ENCODE results near the gene KIF13A. TPM values are rescaled to one million over a fixed set of nuclear protein-coding genes. Genes with fewer than 3 reads are reported as not detected.
A peak's percentile ranks its signal among the peaks of the same experiment; 100 is the strongest.
"Not testable (repeated sequence)": the region's sequence is repeated elsewhere in the genome, so short reads cannot be mapped to it uniquely, and the experiment has no call there.

KIF13A gene
- total RNA-seq, 1 donor from 2014 or later = 51.9 TPM

GRCh38 chr6:17816921-17817611 is 170.4 kb downstream of the KIF13A start:
- no peak overlapping the region for H3K4me3 Mint-ChIP-seq (ENCODE audit: unreplicated experiment)
- H3K36me3 Mint-ChIP-seq (ENCODE audit: low read depth) = peaks cover 25% of the 10 kb centered on the region
- no peaks in the 10 kb centered on the region for H3K9me3 Mint-ChIP-seq (ENCODE audit: low read depth)
- peaks cover 12% of the 10 kb centered on the region for H3K4me1 Mint-ChIP-seq (ENCODE audit: low read depth)
- TF ChIP-seq CTCF (IDR thresholded peaks at IDR 0.05) = peak; percentile 57
- DNase-seq (ENCODE audit: low spot score) = no peak
- H3K27ac Mint-ChIP-seq (ENCODE audit: unreplicated experiment) = peak overlapping the region; percentile 87
- no peaks in the 10 kb centered on the region for H3K27me3 Mint-ChIP-seq (ENCODE audit: low read depth)

- Mint-ChIP-seq H3K4me1 (ENCODE audit: low read depth) (peaks cover 12% of the 10 kb centered on the region), H3K4me3 (ENCODE audit: unreplicated experiment) (no peak overlapping the region)
These were observed 173.9 kb downstream of the KIF13A start for GRCh38 chr6:17813542-17813941.

GRCh38 chr6:17812311-17812710 is 175.1 kb downstream of the KIF13A start:
- Mint-ChIP-seq H3K9me3 (ENCODE audit: low read depth) (peaks cover 2% of the 10 kb centered on the region), H3K36me3 (ENCODE audit: low read depth) (peaks cover 25% of the 10 kb centered on the region), H3K27ac (ENCODE audit: unreplicated experiment) (no peak overlapping the region), H3K4me3 (ENCODE audit: unreplicated experiment) (no peak overlapping the region), H3K27me3 (ENCODE audit: low read depth) (no peaks in the 10 kb centered on the region), H3K4me1 (ENCODE audit: low read depth) (peaks cover 5% of the 10 kb centered on the region)
- no peak for TF ChIP-seq CTCF (IDR thresholded peaks at IDR 0.05)
- no peak for DNase-seq (ENCODE audit: low spot score)

More at GRCh38 chr6:17813542-17813941, 173.9 kb downstream of the KIF13A start:
- peaks cover 19% of the 10 kb centered on the region for H3K36me3 Mint-ChIP-seq (ENCODE audit: low read depth)
- DNase-seq (ENCODE audit: low spot score) = no peak
- no peak for TF ChIP-seq CTCF (IDR thresholded peaks at IDR 0.05)
- H3K27ac Mint-ChIP-seq (ENCODE audit: unreplicated experiment) = no peak overlapping the region
- no peaks in the 10 kb centered on the region for H3K27me3 Mint-ChIP-seq (ENCODE audit: low read depth)
- no peaks in the 10 kb centered on the region for H3K9me3 Mint-ChIP-seq (ENCODE audit: low read depth)

GRCh38 chr6:17808609-17809008 is 178.8 kb downstream of the KIF13A start:
- TF ChIP-seq CTCF (IDR thresholded peaks at IDR 0.05) = no peak
- peaks cover 5% of the 10 kb centered on the region for H3K4me1 Mint-ChIP-seq (ENCODE audit: low read depth)
- peaks cover 3% of the 10 kb centered on the region for H3K9me3 Mint-ChIP-seq (ENCODE audit: low read depth)
- no peaks in the 10 kb centered on the region for H3K27me3 Mint-ChIP-seq (ENCODE audit: low read depth)
- no peak for DNase-seq (ENCODE audit: low spot score)
- no peak overlapping the region for H3K27ac Mint-ChIP-seq (ENCODE audit: unreplicated experiment)
- H3K36me3 Mint-ChIP-seq (ENCODE audit: low read depth) = peaks cover 32% of the 10 kb centered on the region
- H3K4me3 Mint-ChIP-seq (ENCODE audit: unreplicated experiment) = no peak overlapping the region

- H3K36me3 Mint-ChIP-seq (ENCODE audit: low read depth) = peaks cover 28% of the 10 kb centered on the region
- H3K4me1 Mint-ChIP-seq (ENCODE audit: low read depth); H3K27ac Mint-ChIP-seq (ENCODE audit: unreplicated experiment); H3K9me3 Mint-ChIP-seq (ENCODE audit: low read depth); H3K27me3 Mint-ChIP-seq (ENCODE audit: low read depth); DNase-seq (ENCODE audit: low spot score); H3K4me3 Mint-ChIP-seq (ENCODE audit: unreplicated experiment): not testable (repeated sequence)
These were observed 180.0 kb downstream of the KIF13A start for GRCh38 chr6:17807431-17807830.

GRCh38 chr6:17803409-17803808 is 184.0 kb downstream of the KIF13A start:
- no peak for DNase-seq (ENCODE audit: low spot score)
- Mint-ChIP-seq H3K4me3 (ENCODE audit: unreplicated experiment) (no peak overlapping the region), H3K9me3 (ENCODE audit: low read depth) (peaks cover 3% of the 10 kb centered on the region), H3K27ac (ENCODE audit: unreplicated experiment) (no peak overlapping the region), H3K27me3 (ENCODE audit: low read depth) (no peaks in the 10 kb centered on the region), H3K4me1 (ENCODE audit: low read depth) (peaks cover 5% of the 10 kb centered on the region), H3K36me3 (ENCODE audit: low read depth) (peaks cover 34% of the 10 kb centered on the region)
- TF ChIP-seq CTCF (IDR thresholded peaks at IDR 0.05) = no peak

Measured in chondrocyte (in vitro differentiated cells).